Testis (tissue), 3 donors: ENCODE measurements around the gene RAB7A. TPM values are rescaled to one million over a fixed set of nuclear protein-coding genes. Genes with fewer than 3 reads are reported as not detected.
"Not testable (repeated sequence)": the region's sequence is repeated elsewhere in the genome, so short reads cannot be mapped to it uniquely, and the experiment has no call there.

Experiments used
- DNase-seq: peaks from one replicate; pipeline ENCODE4 v3.0.0-alpha.2; 2019
- H3K27ac ChIP-seq, 2 donors: fragments of 200-600 bp; sonication (generic); one replicate each; pipeline ENCODE4 v1.5.1; 2019
- H3K27me3 ChIP-seq: fragments of 200-600 bp; sonication (generic); one replicate; pipeline ENCODE4 v1.5.1; 2019
- H3K36me3 ChIP-seq: fragments of 200-600 bp; sonication (generic); one replicate; pipeline ENCODE4 v1.5.1; 2017; ENCODE audit warnings: low read depth; ENCODE audit errors: missing control alignments
- H3K4me1 ChIP-seq: fragments of 200-600 bp; sonication (generic); one replicate; pipeline ENCODE4 v1.5.1; 2019
- H3K4me3 ChIP-seq, 2 donors: fragments of 200-600 bp; sonication (generic); one replicate each; pipeline ENCODE4 v1.5.1; 2017 to 2019
- H3K9me3 ChIP-seq: fragments of 200-600 bp; sonication (generic); one replicate; pipeline ENCODE4 v1.5.1; 2017
- POLR2A ChIP-seq: fragments of 450-650 bp; IDR thresholded peaks from one replicate; pipeline ENCODE4 v1.6.1; 2017; ENCODE audit warnings: antibody characterized with exemption, mild to moderate bottlenecking, moderate library complexity
- WGBS, 2 donors: methylation state at CpG; one replicate each; pipeline ENCODE4 v1.1.5; 2018; 5-methylcytosine and 5-hydroxymethylcytosine counted together
- intact Hi-C: fragments of 100-400 bp; cut with DNase I; formaldehyde crosslinking; loops from one replicate; pipeline ENCODE4 v1.15.1; 2023; ENCODE audit warnings: low total_unique reads
- polyA plus RNA-seq: library from polyadenylated mRNA; stranded (reverse); fragments of 350-450 nt; fragmentation: Illumina TruSeq; extraction: RNeasy Lipid Tissue Mini Kit (QIAGEN cat#74804); gene quantifications from one replicate; pipeline ENCODE4 v1.2.3, GENCODE V29; 2014; ENCODE audit warnings: low read depth, low replicate concordance; ENCODE audit not compliant: insufficient read depth
- total RNA-seq, 2 donors: library from RNA; depleted of rRNA; stranded (reverse); fragments of >200 nt; gene quantifications; one replicate each; pipeline ENCODE4 v1.2.3, GENCODE V29; 2016
- TF ChIP-seq, protein P1 (sequence below), 3 experiments: fragments of 450-650 bp in 2 of 3; fragments of 200-600 bp in 1 of 3; sonication (generic) in 1 of 3; IDR thresholded peaks; one replicate each; pipeline ENCODE4 v1.5.1; 2016 to 2019; ENCODE audit warnings: antibody characterized with exemption in 3 of 3, mild to moderate bottlenecking in 2 of 3, moderate library complexity in 1 of 3

The RAB7A gene
- total and polyA plus RNA-seq, 3 donors from 2014 or later = 148 to 152 (median 150) TPM

GRCh38 chr3:128749035-128749434, 23.1 kb downstream of the RAB7A start:
- no peak for DNase-seq
- TF ChIP-seq, protein P1, sequence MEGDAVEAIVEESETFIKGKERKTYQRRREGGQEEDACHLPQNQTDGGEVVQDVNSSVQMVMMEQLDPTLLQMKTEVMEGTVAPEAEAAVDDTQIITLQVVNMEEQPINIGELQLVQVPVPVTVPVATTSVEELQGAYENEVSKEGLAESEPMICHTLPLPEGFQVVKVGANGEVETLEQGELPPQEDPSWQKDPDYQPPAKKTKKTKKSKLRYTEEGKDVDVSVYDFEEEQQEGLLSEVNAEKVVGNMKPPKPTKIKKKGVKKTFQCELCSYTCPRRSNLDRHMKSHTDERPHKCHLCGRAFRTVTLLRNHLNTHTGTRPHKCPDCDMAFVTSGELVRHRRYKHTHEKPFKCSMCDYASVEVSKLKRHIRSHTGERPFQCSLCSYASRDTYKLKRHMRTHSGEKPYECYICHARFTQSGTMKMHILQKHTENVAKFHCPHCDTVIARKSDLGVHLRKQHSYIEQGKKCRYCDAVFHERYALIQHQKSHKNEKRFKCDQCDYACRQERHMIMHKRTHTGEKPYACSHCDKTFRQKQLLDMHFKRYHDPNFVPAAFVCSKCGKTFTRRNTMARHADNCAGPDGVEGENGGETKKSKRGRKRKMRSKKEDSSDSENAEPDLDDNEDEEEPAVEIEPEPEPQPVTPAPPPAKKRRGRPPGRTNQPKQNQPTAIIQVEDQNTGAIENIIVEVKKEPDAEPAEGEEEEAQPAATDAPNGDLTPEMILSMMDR (IDR thresholded peaks at IDR 0.05) = no peak
- TF ChIP-seq POLR2A = no peak

GRCh38 chr3:128749561-128749960, 23.6 kb downstream of the RAB7A start:
- DNase-seq, H3K4me1 ChIP-seq, intact Hi-C loops, H3K9me3 ChIP-seq, H3K27ac ChIP-seq, H3K27me3 ChIP-seq, H3K36me3 ChIP-seq, H3K4me3 ChIP-seq: not testable (repeated sequence)
- WGBS, 2 donors = 76 to 92% methylated on average over 5 of the region's 5 CpGs

More at GRCh38 chr3:128749035-128749434, 23.1 kb downstream of the RAB7A start:
- Histone ChIP-seq H3K27me3 (no peaks in the 10 kb centered on the region), H3K4me3 (no peak overlapping the region), H3K4me1 (no peaks in the 10 kb centered on the region), H3K27ac (no peak overlapping the region), H3K9me3 (no peaks in the 10 kb centered on the region), H3K36me3 (no peaks in the 10 kb centered on the region)
- intact Hi-C loops = no loop called here

DNA sequence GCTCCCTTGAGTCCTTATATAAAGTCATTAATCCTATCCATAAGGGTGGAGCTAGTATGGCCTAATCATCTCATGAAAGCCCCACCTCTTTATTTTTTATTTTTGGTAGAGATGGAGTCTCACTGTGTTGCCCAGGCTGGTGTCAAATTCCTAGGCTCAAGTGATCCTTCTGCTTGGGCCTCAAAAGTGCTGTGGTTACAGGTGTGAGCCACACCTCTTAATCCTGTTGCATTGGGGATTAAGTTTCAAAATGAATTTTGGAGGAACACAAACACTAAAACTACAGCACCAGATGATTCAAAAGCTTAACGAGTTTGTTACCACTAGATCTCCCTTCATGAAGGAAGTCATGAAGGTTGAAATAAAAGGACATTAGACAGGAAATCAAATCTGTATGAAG, 27.7 kb downstream of the RAB7A start:
- Histone ChIP-seq H3K27ac (no peak overlapping the region), H3K36me3 (no peaks in the 10 kb centered on the region), H3K9me3 (no peaks in the 10 kb centered on the region), H3K4me3 (no peak overlapping the region), H3K4me1 (peaks cover 4% of the 10 kb centered on the region), H3K27me3 (no peaks in the 10 kb centered on the region)
- TF ChIP-seq, protein P1 (IDR thresholded peaks at IDR 0.05) = no peak
- no peak for TF ChIP-seq POLR2A
- WGBS, 2 donors = 95% methylated on average over 1 of the region's 1 CpG
- no peak for DNase-seq
- intact Hi-C loops = no loop called here

DNA sequence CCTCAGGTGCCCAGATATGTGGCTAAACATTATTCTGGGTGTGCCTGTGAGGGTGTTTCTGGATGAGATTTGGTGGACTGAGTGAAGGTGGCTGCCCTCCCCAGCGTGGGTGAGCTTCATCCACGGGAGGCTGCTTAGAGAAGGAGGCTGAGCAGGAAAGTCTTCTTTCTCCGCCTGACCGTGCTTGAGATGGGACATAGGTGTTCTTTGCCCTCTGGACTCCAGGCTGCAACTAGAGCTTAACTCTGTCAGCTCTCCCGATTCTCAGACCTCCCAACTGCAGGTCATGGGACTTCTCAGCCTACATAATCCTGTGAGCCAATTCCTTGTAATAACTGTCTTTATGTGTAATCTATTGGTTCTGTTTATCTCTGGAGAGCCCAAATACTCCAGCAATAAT, 34.1 kb downstream of the RAB7A start:
- peak overlapping the region in 1 of 2 donors; percentile 71 for H3K27ac ChIP-seq

DNA sequence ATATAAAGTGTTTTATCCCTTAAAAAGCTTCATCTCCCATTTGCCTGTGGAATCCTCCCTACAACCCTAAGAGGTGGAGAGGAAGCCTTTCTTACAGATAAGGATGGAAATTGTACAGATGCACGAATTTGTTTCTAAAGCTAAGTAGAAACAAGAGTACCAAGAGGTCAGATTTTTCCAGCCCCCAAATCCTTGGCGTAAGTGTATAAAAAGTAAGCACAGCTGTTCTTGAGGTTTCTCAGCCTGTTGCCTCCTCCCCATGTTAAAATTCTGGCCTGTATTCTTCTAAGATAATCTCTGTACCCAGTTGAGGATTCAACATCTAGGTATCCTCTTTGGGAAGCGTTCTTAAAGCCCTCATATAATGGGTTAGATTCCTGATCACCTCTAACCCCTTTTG, 34.9 kb downstream of the RAB7A start:
- peaks cover 32% of the 10 kb centered on the region for H3K4me1 ChIP-seq
- no peak overlapping the region for H3K4me3 ChIP-seq
- H3K9me3 ChIP-seq = no peaks in the 10 kb centered on the region
- no peaks in the 10 kb centered on the region for H3K36me3 ChIP-seq
- intact Hi-C loops = no loop called here
- TF ChIP-seq POLR2A = no peak
- TF ChIP-seq, protein P1 (IDR thresholded peaks at IDR 0.05) = no peak
- peak overlapping the region in 1 of 2 donors; percentile 71 for H3K27ac ChIP-seq
- DNase-seq = no peak
- 50 to 55% methylated on average over 3 of the region's 3 CpGs for WGBS, 2 donors
- H3K27me3 ChIP-seq = no peaks in the 10 kb centered on the region

More for the DNA sequence above, 34.1 kb downstream of the RAB7A start:
- peaks cover 32% of the 10 kb centered on the region for H3K4me1 ChIP-seq
- H3K27me3 ChIP-seq = no peaks in the 10 kb centered on the region
- no peak overlapping the region for H3K4me3 ChIP-seq
- WGBS, 2 donors = 79 to 89% methylated on average over 5 of the region's 5 CpGs
- intact Hi-C loops = no loop called here
- no peaks in the 10 kb centered on the region for H3K9me3 ChIP-seq
- no peak for DNase-seq
- TF ChIP-seq POLR2A = no peak
- TF ChIP-seq, protein P1 (IDR thresholded peaks at IDR 0.05) = no peak
- H3K36me3 ChIP-seq = no peaks in the 10 kb centered on the region
